NCI-H1092 treated with DMSO at 0.1 percent for 48 hours (cell line): ENCODE data around the gene HDDC3.

ENCODE experiments used
- DNase-seq: peaks from one replicate; lab custom pipeline; 2025; lab: John Stamatoyannopoulos, UW

HDDC3 gene

DNA sequence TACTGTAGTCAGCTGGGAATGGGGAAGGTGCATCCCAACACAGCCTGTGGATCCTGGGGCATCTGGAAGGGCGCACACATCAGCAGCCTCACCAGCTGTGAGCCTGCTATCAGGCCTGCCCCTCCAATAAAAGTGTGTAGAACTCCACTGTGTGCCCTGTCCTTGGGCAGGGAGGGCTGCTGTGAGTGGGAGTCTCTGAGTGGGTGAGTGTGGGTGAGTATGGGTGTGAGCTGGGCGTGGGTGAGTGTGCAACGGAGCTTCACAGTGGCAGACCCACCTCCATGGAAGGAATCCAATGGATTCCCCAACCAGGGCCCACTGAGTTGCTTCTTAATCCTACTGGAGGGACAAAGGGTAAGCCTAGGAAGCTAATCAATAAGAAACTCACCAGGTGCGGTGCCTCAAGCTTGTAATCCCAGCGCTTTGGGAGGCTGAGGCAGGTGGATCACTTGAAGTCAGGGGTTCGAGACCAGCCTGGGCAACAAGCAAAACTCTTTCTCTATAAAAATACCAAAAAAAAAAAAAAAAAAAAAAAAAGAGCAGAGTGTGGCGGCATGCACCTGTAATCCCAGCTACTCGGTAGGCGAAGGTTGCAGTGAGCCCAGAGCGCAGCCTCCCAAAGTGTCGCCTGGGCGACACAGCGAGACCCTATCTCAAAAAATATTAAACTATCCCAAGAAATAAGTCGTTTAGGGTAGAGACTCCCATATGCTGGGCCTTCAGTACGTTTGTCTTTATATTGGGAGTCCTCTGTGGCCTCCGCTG is 21.8 kb upstream of the HDDC3 start:
- DNase-seq: no peak

DNA sequence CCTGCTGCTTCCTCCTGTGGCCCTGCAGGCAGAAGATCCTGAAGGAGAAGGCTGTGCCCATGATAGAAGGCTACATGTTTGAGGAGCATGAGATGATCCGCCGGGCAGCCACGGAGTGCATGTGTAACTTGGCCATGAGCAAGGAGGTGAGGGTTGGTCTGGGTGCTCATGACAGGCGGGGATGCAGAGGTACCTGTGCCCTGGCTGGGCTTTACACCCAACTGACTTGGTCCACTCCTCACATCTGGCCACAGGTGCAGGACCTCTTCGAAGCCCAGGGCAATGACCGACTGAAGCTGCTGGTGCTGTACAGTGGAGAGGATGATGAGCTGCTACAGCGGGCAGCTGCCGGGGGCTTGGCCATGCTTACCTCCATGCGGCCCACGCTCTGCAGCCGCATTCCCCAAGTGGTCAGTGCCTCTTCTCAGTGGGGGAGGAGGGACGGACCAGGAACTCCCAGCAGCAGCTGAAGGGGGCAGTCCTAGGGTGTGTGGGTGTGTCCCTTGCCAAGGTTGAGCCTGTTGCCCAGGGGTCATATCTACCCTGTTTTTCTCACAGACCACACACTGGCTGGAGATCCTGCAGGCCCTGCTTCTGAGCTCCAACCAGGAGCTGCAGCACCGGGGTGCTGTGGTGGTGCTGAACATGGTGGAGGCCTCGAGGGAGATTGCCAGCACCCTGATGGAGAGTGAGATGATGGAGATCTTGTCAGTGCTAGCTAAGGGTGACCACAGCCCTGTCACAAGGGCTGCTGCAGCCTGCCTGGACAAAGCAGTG is 20.7 kb upstream of the HDDC3 start:
- DNase-seq: no peak

GRCh38 chr15:90950676-90951075 is 18.3 kb upstream of the HDDC3 start:
- no peak for DNase-seq

DNA sequence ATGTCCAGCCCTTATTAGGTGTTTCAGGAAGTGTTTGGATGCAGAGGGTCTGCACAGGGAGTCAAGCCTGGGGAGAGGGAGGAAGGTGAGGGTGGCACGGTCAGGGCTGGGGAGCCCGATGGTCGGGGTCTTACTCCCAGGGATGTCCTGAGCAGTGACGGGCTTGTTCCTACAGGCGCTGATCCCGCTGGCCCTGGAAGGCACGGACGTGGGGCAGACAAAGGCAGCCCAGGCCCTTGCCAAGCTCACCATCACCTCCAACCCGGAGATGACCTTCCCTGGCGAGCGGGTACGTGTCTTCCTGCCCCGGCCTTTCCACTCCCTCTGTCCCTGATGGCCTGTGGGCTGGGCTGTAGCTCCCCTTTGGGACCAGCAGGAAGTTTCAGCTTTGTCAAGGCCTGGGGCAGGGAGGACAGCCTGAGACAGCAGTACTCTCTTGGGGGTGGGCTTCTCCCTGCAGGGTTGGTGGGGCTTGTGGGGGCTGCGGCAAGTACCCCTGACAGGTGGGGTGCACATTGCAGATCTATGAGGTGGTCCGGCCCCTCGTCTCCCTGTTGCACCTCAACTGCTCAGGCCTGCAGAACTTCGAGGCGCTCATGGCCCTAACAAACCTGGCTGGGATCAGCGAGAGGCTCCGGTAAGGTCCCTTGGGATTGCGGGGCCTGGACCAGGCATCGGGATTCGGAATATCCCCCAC is 17.8 kb upstream of the HDDC3 start:
- DNase-seq: no peak

DNA sequence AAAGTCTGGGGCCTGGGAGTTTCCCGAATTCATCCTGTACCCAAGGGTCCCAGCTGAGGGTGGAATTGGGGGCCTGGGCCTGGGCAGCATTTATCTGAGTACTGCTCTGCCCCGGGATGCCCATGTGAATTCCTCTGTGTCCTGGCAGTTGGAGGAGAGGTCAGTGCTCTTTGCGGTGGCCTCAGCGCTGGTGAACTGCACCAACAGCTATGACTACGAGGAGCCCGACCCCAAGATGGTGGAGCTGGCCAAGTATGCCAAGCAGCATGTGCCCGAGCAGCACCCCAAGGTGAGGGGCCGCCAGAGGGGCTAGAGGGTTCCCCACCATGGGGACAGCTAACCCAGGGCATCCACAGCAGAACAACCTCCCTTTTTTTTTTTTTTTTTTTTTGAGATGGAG is 16.2 kb upstream of the HDDC3 start:
- no peak for DNase-seq

- DNase-seq: no peak
Observed at GRCh38 chr15:90947577-90948357, 15.4 kb upstream of the HDDC3 start.

- DNase-seq: no peak
Observed at GRCh38 chr15:90946941-90947576, 14.7 kb upstream of the HDDC3 start.

DNA sequence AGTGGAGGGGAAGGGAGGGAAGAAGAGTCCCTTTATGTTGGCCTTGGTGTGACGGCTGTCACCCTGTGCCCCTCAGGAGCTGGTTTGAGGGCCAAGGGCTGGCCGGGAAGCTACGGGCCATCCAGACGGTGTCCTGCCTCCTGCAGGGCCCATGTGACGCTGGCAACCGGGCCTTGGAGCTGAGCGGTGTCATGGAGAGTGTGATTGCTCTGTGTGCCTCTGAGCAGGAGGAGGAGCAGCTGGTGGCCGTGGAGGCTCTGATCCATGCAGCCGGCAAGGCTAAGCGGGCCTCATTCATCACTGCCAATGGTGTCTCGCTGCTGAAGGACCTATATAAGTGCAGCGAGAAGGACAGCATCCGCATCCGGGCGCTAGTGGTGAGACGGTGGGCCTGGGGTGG is 14.2 kb upstream of the HDDC3 start:
- DNase-seq: no peak

DNA sequence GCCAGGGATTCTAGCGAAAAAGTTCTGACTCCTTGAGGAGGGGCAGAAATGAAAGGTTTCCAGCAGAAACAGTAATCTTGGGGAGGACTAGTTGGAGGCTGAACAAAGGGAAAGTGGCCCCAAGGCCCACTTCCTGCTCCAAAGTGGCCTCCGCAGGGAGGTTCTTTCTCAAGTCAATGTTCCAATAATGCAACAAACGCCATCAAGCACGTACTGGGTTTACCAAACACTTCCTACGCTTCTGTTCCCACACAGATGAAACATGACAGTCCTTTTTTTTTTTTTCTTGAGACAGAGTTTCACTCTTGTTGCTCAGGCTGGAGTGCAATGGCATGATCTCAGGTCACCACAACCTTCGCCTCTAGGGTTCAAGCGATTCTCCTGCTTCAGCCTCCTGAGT is 12.7 kb upstream of the HDDC3 start:
- no peak for DNase-seq

- no peak for DNase-seq
Observed at GRCh38 chr15:90942354-90943120, 10.2 kb upstream of the HDDC3 start.

- no peak for DNase-seq
Observed at GRCh38 chr15:90941038-90941437, 8.7 kb upstream of the HDDC3 start.

DNA sequence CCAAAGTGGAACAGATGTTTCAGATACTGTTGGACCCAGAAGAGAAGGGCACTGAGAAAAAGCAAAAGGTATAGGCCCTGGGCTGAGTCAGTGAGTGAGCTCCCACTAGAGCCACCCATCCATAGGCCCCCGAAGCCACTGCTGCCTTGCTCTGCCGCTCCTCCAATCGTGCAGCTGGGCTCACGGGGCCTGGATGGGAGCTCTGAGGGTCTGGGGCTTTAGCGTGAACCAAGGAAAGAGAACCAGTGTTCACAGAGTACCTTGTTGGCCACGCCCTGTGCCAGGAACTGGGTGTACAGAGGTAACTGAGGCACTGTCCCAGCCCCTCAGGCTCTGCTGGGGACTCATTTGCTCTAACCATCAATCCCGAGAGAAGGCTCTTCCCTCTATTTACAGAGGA is 7.4 kb upstream of the HDDC3 start:
- no peak for DNase-seq

DNA sequence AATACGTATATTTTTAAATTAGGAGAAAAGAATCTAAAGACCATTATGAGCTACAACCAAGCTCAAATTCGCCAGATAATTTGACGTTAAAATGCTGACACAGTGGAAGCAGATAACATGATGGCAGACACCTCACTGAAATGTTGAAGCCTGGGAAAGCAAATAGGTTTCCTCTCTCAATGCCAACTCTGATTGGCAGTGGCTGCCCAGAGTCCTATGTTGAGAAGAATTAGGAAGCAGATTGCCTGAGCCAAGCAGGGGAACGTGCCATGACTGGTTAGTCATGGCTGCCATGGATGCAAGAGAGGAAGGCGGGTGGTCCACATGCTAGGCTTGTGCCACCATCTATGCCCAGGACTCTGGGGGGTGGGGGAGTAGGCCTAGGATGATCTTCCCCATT is 5.9 kb upstream of the HDDC3 start:
- no peak for DNase-seq

DNA sequence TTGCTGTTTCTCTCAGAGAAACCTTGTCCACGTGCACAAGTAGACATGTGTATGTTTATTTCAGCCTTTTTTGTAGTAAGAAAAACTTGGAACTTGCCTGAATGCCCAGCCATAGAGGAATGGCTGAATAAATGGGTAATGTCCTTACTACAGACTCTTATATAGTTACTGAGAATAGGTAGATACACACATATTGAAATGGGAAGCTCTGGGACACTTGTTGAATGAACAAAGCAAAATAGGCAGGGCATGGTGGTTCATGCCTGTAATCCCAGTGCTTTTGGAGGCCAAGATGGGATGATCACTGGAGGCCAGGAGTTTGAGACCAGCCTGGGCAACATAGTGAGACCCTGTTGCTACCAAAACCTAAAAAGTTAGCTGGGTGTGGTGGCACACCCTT is 4.5 kb upstream of the HDDC3 start:
- DNase-seq: no peak

GRCh38 chr15:90934949-90935751 is 2.8 kb upstream of the HDDC3 start, which contains the start of gene UNC45A:
Gene UNC45A, plus strand, starts transcription at chr15:90935285. Its CDS starts 40 bp downstream, at chr15:90935325.
- peak; percentile 69 for DNase-seq

- DNase-seq: peak; percentile 69
Observed at GRCh38 chr15:90934256-90934948, 2.1 kb upstream of the HDDC3 start.

- no peak for DNase-seq
Observed at GRCh38 chr15:90933301-90933700, 952 bp upstream of the HDDC3 start.

DNA sequence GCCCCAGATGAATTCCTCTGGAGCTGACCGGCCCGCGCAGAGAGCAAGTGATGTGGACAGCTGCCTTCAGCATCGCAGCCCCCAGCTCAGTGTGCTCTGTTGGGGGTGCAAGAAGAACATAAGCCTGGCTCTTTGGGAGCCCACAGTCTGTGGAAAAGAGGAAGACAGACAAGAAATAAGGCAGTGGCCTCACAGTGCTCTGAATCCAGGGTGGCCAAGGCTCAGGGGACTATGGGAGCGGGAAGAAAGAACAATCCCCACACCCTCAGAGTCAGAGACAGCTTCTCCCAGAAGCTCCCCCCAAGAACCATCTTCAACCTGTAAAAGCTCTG is 277 bp upstream of the HDDC3 start:
- no peak for DNase-seq

GRCh38 chr15:90931575-90931827 is 848 bp downstream of the HDDC3 start:
- DNase-seq: no peak
